HepG2 (cell line): ENCODE measurements around the gene CNIH4. TPM values are rescaled to one million over a fixed set of nuclear protein-coding genes. Genes with fewer than 3 reads are reported as not detected.
A peak's percentile ranks its signal among the peaks of the same experiment; 100 is the strongest.

Source experiments
- ARID5B ChIP-seq: IDR thresholded peaks from 2 replicates; pipeline ENCODE4 v1.4.0; 2020; ENCODE audit warnings: mild to moderate bottlenecking, missing genetic modification reagents
- FUBP1 ChIP-seq: sonication (generic); formaldehyde crosslinking; IDR thresholded peaks from 2 replicates; pipeline ENCODE4 v1.5.1; 2020; ENCODE audit warnings: missing genetic modification reagents, mild to moderate bottlenecking, borderline replicate concordance
- TIGD3 ChIP-seq: sonication (generic); formaldehyde crosslinking; IDR thresholded peaks from 2 replicates; pipeline ENCODE4 v1.5.1; 2020; ENCODE audit warnings: mild to moderate bottlenecking, missing genetic modification reagents, borderline replicate concordance
- ZBTB39 ChIP-seq: sonication (generic); formaldehyde crosslinking; IDR thresholded peaks from 2 replicates; pipeline ENCODE4 v1.5.0; 2020; ENCODE audit warnings: missing genetic modification reagents
- ZNF142 ChIP-seq: sonication (generic); formaldehyde crosslinking; IDR thresholded peaks from 2 replicates; pipeline ENCODE4 v1.4.0; 2020; ENCODE audit warnings: missing genetic modification reagents
- ZNF496 ChIP-seq: sonication (generic); formaldehyde crosslinking; IDR thresholded peaks from 2 replicates; pipeline ENCODE4 v1.8.1; 2023; ENCODE audit warnings: mild to moderate bottlenecking, moderate library complexity, missing genetic modification reagents; ENCODE audit not compliant: insufficient replicate concordance
- polyA plus RNA-seq, 8 experiments: library from polyadenylated mRNA; depleted of rRNA in 3 of 8; stranded (reverse) in 7 of 8; unstranded in 1 of 8; fragments of >200 nt; fragmentation: Illumina TruSeq in 4 of 8; extraction: Trizol in 4 of 8; gene quantifications; 2 replicates each; pipeline versions ENCODE4 v1.2.1 to v1.2.3, GENCODE V29; 2011 to 2016; ENCODE audit warnings: low read depth in 4 of 8, missing spikeins in 1 of 8, mixed read lengths in 1 of 8; ENCODE audit not compliant: insufficient read depth in 1 of 8
- total RNA-seq, 5 experiments: library from RNA; depleted of rRNA; stranded (reverse); fragments of >200 nt; fragmentation: Illumina TruSeq; extraction: Trizol; gene quantifications; 2 replicates each; pipeline ENCODE4 v1.2.3, GENCODE V29; 2016; ENCODE audit warnings: low read depth in 1 of 5

Gene CNIH4
- total and polyA plus RNA-seq, 2 of the 13 experiments (the other 11 are each of a cell fraction or from before 2014, with no cell fraction given): 51.8 to 52.9 TPM

- no peak for TF ChIP-seq FUBP1 (CRISPR knock-in tag)
- no peak for TF ChIP-seq ZBTB39
- no peak for TF ChIP-seq ZNF142 (CRISPR knock-in tag)
- no peak for TF ChIP-seq TIGD3
- TF ChIP-seq ARID5B (CRISPR knock-in tag): peak; percentile 53
- no peak for TF ChIP-seq ZNF496
Observed at GRCh38 chr1:224329842-224330753, 26.6 kb upstream of the CNIH4 start, which contains the start of gene NVL (continued).
